Measurements from ENCODE around the gene SULT4A1.

Gene SULT4A1

GRCh38 chr22:43832393-43833265 lies 29.7 kb downstream of the SULT4A1 start:
- no peak for TF ChIP-seq CTCF (conservative IDR thresholded peaks at IDR 0.05; ENCODE audit: low read depth, low read length)
- DNase-seq (ENCODE audit: low read depth) = no peak
- no peak overlapping the region for H3K4me3 ChIP-seq (ENCODE audit: low read depth, low read length)

- no peak for DNase-seq (ENCODE audit: low read depth)
- no peak for TF ChIP-seq CTCF (conservative IDR thresholded peaks at IDR 0.05; ENCODE audit: low read depth, low read length)
- no peak overlapping the region for H3K4me3 ChIP-seq (ENCODE audit: low read depth, low read length)
Measured at GRCh38 chr22:43831561-43832392, 30.5 kb downstream of the SULT4A1 start.

- TF ChIP-seq CTCF (conservative IDR thresholded peaks at IDR 0.05; ENCODE audit: low read depth, low read length) = no peak
- H3K4me3 ChIP-seq (ENCODE audit: low read depth, low read length) = no peak overlapping the region
- DNase-seq (ENCODE audit: low read depth) = no peak
Measured at GRCh38 chr22:43830931-43831560, 31.3 kb downstream of the SULT4A1 start.

- H3K4me3 ChIP-seq (ENCODE audit: low read depth, low read length) = no peak overlapping the region
- TF ChIP-seq CTCF (conservative IDR thresholded peaks at IDR 0.05; ENCODE audit: low read depth, low read length) = no peak
- DNase-seq (ENCODE audit: low read depth) = peak; percentile 34
Measured at GRCh38 chr22:43829904-43830851, 32.1 kb downstream of the SULT4A1 start.

- H3K4me3 ChIP-seq (ENCODE audit: low read depth, low read length) = no peak overlapping the region
- TF ChIP-seq CTCF (conservative IDR thresholded peaks at IDR 0.05; ENCODE audit: low read depth, low read length) = peak; percentile 9
- peak; percentile 71 for DNase-seq (ENCODE audit: low read depth)
Measured at GRCh38 chr22:43828998-43829782, 33.1 kb downstream of the SULT4A1 start.

GRCh38 chr22:43828725-43828997 lies 33.7 kb downstream of the SULT4A1 start:
- no peak overlapping the region for H3K4me3 ChIP-seq (ENCODE audit: low read depth, low read length)
- DNase-seq (ENCODE audit: low read depth) = peak; percentile 43
- TF ChIP-seq CTCF (conservative IDR thresholded peaks at IDR 0.05; ENCODE audit: low read depth, low read length) = no peak

Measured in choroid plexus epithelial cell (primary cell).